Nephron (organoid): ENCODE results near the gene ZNF462.

ENCODE experiments used
- H3K27ac Mint-ChIP-seq, 3 experiments: 2 replicates each; pipeline ENCODE4 v1.8.0; 2020; ENCODE audit warnings: mixed read lengths in 3 of 3, mild to moderate bottlenecking in 2 of 3, moderate library complexity in 1 of 3
- H3K27me3 Mint-ChIP-seq: 2 replicates; pipeline ENCODE4 v1.8.0; 2021; ENCODE audit warnings: low read depth, mild to moderate bottlenecking, moderate library complexity, mixed read lengths
- H3K36me3 Mint-ChIP-seq: 2 replicates; pipeline ENCODE4 v1.8.0; 2020; ENCODE audit warnings: low read depth, mixed read lengths
- H3K4me1 Mint-ChIP-seq: 2 replicates; pipeline ENCODE4 v1.8.0; 2020; ENCODE audit warnings: mixed read lengths
- H3K4me3 Mint-ChIP-seq, 3 experiments: 2 replicates each; pipeline ENCODE4 v1.8.0; 2020; ENCODE audit warnings: mild to moderate bottlenecking in 3 of 3, mixed read lengths in 3 of 3, moderate library complexity in 2 of 3
- H3K9me3 Mint-ChIP-seq: 2 replicates; pipeline ENCODE4 v1.8.0; 2020; ENCODE audit warnings: mixed read lengths
- CTCF ChIP-seq, 3 experiments: fragments of 200-600 bp; sonication (generic); IDR thresholded peaks; one replicate each; pipeline ENCODE4 v1.5.0; 2021; ENCODE audit warnings: antibody characterized with exemption in 3 of 3; ENCODE audit not compliant: unreplicated experiment in 3 of 3

Gene ZNF462

GRCh38 chr9:107042606-107043005, 179.6 kb downstream of the ZNF462 start:
- Mint-ChIP-seq H3K36me3 (no peaks in the 10 kb centered on the region), H3K4me3 (no peak overlapping the region), H3K9me3 (no peaks in the 10 kb centered on the region), H3K4me1 (peaks cover 21% of the 10 kb centered on the region), H3K27me3 (no peaks in the 10 kb centered on the region), H3K27ac (no peak overlapping the region)
- no peak for TF ChIP-seq CTCF (IDR thresholded peaks at IDR 0.05; ENCODE audit: unreplicated experiment in 3 of 3)

GRCh38 chr9:107043886-107044285, 180.9 kb downstream of the ZNF462 start:
- Mint-ChIP-seq H3K27ac (no peak overlapping the region), H3K36me3 (no peaks in the 10 kb centered on the region), H3K9me3 (no peaks in the 10 kb centered on the region), H3K27me3 (no peaks in the 10 kb centered on the region), H3K4me1 (peaks cover 14% of the 10 kb centered on the region), H3K4me3 (no peak overlapping the region)
- no peak for TF ChIP-seq CTCF (IDR thresholded peaks at IDR 0.05; ENCODE audit: unreplicated experiment in 3 of 3)

GRCh38 chr9:107044872-107045271, 181.9 kb downstream of the ZNF462 start:
- H3K27ac Mint-ChIP-seq, result no peak overlapping the region
- TF ChIP-seq CTCF (IDR thresholded peaks at IDR 0.05; ENCODE audit: unreplicated experiment in 3 of 3), result no peak
- H3K27me3 Mint-ChIP-seq, result no peaks in the 10 kb centered on the region
- no peaks in the 10 kb centered on the region for H3K36me3 Mint-ChIP-seq
- H3K4me1 Mint-ChIP-seq, result peaks cover 4% of the 10 kb centered on the region
- H3K4me3 Mint-ChIP-seq, result no peak overlapping the region
- no peaks in the 10 kb centered on the region for H3K9me3 Mint-ChIP-seq

GRCh38 chr9:107046692-107047091, 183.7 kb downstream of the ZNF462 start:
- no peak for TF ChIP-seq CTCF (IDR thresholded peaks at IDR 0.05; ENCODE audit: unreplicated experiment in 3 of 3)
- H3K27ac Mint-ChIP-seq, result no peak overlapping the region
- H3K36me3 Mint-ChIP-seq, result no peaks in the 10 kb centered on the region
- H3K27me3 Mint-ChIP-seq, result no peaks in the 10 kb centered on the region
- H3K4me3 Mint-ChIP-seq, result no peak overlapping the region
- no peaks in the 10 kb centered on the region for H3K4me1 Mint-ChIP-seq
- no peaks in the 10 kb centered on the region for H3K9me3 Mint-ChIP-seq

- no peak for TF ChIP-seq CTCF (IDR thresholded peaks at IDR 0.05; ENCODE audit: unreplicated experiment in 3 of 3)
- Mint-ChIP-seq H3K36me3 (no peaks in the 10 kb centered on the region), H3K9me3 (no peaks in the 10 kb centered on the region), H3K27ac (no peak overlapping the region), H3K4me1 (no peaks in the 10 kb centered on the region), H3K4me3 (no peak overlapping the region), H3K27me3 (no peaks in the 10 kb centered on the region)
Measured at GRCh38 chr9:107049046-107049802, 186.3 kb downstream of the ZNF462 start.

GRCh38 chr9:107049803-107050184, 186.8 kb downstream of the ZNF462 start:
- Mint-ChIP-seq H3K36me3 (no peaks in the 10 kb centered on the region), H3K27me3 (no peaks in the 10 kb centered on the region), H3K27ac (no peak overlapping the region), H3K4me1 (no peaks in the 10 kb centered on the region), H3K4me3 (no peak overlapping the region), H3K9me3 (no peaks in the 10 kb centered on the region)
- TF ChIP-seq CTCF (IDR thresholded peaks at IDR 0.05; ENCODE audit: unreplicated experiment in 3 of 3), result no peak
